ENCODE data around the gene FRY. TPM values are rescaled to one million over a fixed set of nuclear protein-coding genes. Genes with fewer than 3 reads are reported as not detected.

The FRY gene
- total and polyA plus RNA-seq, 2 of the 13 experiments (the other 11 are each of a cell fraction or from before 2014, with no cell fraction given): 8.2 to 13.1 TPM

DNA sequence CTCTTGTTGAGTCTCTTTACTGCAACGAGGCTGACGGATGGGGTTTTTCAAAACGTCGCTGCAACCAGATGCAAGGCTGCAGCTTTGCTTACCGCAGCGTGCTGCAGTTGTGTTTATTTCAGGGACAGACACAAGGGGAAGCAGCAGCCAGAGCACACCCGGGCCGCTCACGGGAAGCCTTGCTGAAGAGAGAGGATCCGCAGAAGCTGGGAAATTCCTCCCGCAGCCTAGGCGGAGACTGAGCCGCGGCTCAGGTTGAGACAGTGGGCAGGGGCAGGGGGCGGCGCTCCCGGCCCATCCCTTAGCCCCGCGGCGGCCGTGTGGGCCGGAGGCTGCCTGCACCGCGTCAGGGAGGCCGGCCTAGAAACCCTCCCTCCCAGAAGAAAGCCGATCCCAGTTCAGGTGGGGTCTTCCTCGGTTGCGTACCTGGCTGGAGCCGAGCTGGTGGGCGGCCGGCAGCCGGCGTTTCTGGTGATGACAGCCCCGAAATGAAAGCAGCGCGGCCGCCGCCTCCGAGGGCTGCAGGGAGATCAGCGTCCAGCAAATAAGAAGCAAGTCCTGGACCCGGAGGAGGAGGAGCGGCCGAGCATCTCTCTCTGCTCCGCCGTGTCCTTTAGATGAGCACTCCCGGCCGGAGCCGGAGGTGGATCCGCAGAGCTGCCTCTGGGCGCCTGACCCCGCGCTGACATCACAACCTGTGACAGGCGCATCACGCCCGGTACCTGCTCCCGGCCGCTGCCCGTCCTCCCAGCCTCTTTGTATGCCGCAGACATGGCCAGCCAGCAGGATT, at the start of gene FRY (continued):
- TF ChIP-seq MAF1 (CRISPR knock-in tag; IDR thresholded peaks at IDR 0.05; ENCODE audit: borderline replicate concordance) (0 out of 2 replicates have a peak, but pooled peaks have one; percentile 67), PATZ1 (CRISPR knock-in tag; IDR thresholded peaks at IDR 0.05) (peak; percentile 59), ZNF136 (CRISPR knock-in tag; IDR thresholded peaks at IDR 0.05; ENCODE audit: low read depth) (0 out of 2 replicates have a peak, but pooled peaks have one; percentile 24), ZNF768 (CRISPR knock-in tag; IDR thresholded peaks at IDR 0.05) (peak; percentile 57; the same call in 1 of the 2 replicates), ZNF83 (CRISPR knock-in tag; IDR thresholded peaks at IDR 0.05; ENCODE audit: borderline replicate concordance) (no peak), CBFB (CRISPR knock-in tag; IDR thresholded peaks at IDR 0.05) (peak; percentile 43), FOXP4 (CRISPR knock-in tag; IDR thresholded peaks at IDR 0.05) (peak; percentile 26; the same call in 1 of the 2 replicates), ZMYM4 (CRISPR knock-in tag; IDR thresholded peaks at IDR 0.05) (peak; percentile 45; the same call in 1 of the 2 replicates), HOXA7 (CRISPR knock-in tag; IDR thresholded peaks at IDR 0.05) (no peak), ARNT2 (CRISPR knock-in tag; IDR thresholded peaks at IDR 0.05; ENCODE audit: low read depth) (peak; percentile 48; the same call in 1 of the 2 replicates), ZNF670 (CRISPR knock-in tag; IDR thresholded peaks at IDR 0.05; ENCODE audit: borderline replicate concordance) (peak; percentile 73; the same call in 1 of the 2 replicates), KLF13 (CRISPR knock-in tag; IDR thresholded peaks at IDR 0.05) (no peak), ZBTB20 (CRISPR knock-in tag; IDR thresholded peaks at IDR 0.05; ENCODE audit: borderline replicate concordance, low read depth) (0 out of 2 replicates have a peak, but pooled peaks have one; percentile 48), AGO2 (optimal IDR thresholded peaks at IDR 0.05; ENCODE audit: low read depth, low read length) (peak; percentile 85), KLF6 (CRISPR knock-in tag; IDR thresholded peaks at IDR 0.05) (peak; percentile 49; the same call in 1 of the 2 replicates), HNRNPLL (IDR thresholded peaks at IDR 0.05; ENCODE audit: low read depth, low read length, poor library complexity, severe bottlenecking) (peak; percentile 80), NR2F6 (IDR thresholded peaks at IDR 0.05) (peak; percentile 17; the same call in 1 of the 2 replicates), NR2F6 (CRISPR knock-in tag; IDR thresholded peaks at IDR 0.05) (peak; percentile 59; the same call in 1 of the 2 replicates)
- TF ChIP-seq, protein P1, sequence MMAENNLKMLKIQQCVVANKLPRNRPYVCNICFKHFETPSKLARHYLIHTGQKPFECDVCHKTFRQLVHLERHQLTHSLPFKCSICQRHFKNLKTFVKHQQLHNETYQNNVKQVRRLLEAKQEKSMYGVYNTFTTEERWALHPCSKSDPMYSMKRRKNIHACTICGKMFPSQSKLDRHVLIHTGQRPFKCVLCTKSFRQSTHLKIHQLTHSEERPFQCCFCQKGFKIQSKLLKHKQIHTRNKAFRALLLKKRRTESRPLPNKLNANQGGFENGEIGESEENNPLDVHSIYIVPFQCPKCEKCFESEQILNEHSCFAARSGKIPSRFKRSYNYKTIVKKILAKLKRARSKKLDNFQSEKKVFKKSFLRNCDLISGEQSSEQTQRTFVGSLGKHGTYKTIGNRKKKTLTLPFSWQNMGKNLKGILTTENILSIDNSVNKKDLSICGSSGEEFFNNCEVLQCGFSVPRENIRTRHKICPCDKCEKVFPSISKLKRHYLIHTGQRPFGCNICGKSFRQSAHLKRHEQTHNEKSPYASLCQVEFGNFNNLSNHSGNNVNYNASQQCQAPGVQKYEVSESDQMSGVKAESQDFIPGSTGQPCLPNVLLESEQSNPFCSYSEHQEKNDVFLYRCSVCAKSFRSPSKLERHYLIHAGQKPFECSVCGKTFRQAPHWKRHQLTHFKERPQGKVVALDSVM (CRISPR knock-in tag; IDR thresholded peaks at IDR 0.05): peak; percentile 85
- TF ChIP-seq, protein P2, sequence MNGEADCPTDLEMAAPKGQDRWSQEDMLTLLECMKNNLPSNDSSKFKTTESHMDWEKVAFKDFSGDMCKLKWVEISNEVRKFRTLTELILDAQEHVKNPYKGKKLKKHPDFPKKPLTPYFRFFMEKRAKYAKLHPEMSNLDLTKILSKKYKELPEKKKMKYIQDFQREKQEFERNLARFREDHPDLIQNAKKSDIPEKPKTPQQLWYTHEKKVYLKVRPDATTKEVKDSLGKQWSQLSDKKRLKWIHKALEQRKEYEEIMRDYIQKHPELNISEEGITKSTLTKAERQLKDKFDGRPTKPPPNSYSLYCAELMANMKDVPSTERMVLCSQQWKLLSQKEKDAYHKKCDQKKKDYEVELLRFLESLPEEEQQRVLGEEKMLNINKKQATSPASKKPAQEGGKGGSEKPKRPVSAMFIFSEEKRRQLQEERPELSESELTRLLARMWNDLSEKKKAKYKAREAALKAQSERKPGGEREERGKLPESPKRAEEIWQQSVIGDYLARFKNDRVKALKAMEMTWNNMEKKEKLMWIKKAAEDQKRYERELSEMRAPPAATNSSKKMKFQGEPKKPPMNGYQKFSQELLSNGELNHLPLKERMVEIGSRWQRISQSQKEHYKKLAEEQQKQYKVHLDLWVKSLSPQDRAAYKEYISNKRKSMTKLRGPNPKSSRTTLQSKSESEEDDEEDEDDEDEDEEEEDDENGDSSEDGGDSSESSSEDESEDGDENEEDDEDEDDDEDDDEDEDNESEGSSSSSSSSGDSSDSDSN (CRISPR knock-in tag; IDR thresholded peaks at IDR 0.05): peak; percentile 87

Data from HepG2 (cell line).